Heart right ventricle (tissue), 16 donors: ENCODE data around the gene MAGEB10. TPM values are rescaled to one million over a fixed set of nuclear protein-coding genes. Genes with fewer than 3 reads are reported as not detected.
"Not testable (repeated sequence)": the region's sequence is repeated elsewhere in the genome, so short reads cannot be mapped to it uniquely, and the experiment has no call there.

Experiments
- ATAC-seq, 8 donors: fragments of 200-7000 bp; cut with Tn5 transposase; one replicate each; pipeline ENCODE4 v1.9.1; 2020; ENCODE audit warnings: mild to moderate bottlenecking in 8 of 8, moderate library complexity in 8 of 8, moderate number of reproducible peaks in 1 of 8
- DNase-seq, 2 donors: peaks; one replicate each; pipeline ENCODE4 v3.0.0-alpha.2; 2020
- H3K27ac ChIP-seq, 10 donors: fragments of 200-600 bp; sonication (generic) in 2 of 10; one replicate each; pipeline versions ENCODE4 v1.5.0 to v1.8.0; 2020 to 2022; ENCODE audit warnings: mild to moderate bottlenecking in 3 of 10
- H3K27me3 ChIP-seq, 7 donors: fragments of 200-600 bp; one replicate each; pipeline ENCODE4 v1.8.0; 2021 to 2022; ENCODE audit warnings: mild to moderate bottlenecking in 2 of 7
- H3K36me3 ChIP-seq, 9 donors: fragments of 200-600 bp; sonication (generic) in 1 of 9; one replicate each; pipeline versions ENCODE4 v1.5.0 to v1.8.0; 2020 to 2022; ENCODE audit warnings: mild to moderate bottlenecking in 2 of 9
- H3K4me1 ChIP-seq, 9 donors: fragments of 200-600 bp; sonication (generic) in 1 of 9; one replicate each; pipeline versions ENCODE4 v1.5.0 to v1.8.0; 2020 to 2022; ENCODE audit warnings: mild to moderate bottlenecking in 4 of 9
- H3K4me3 ChIP-seq, 10 donors: fragments of 200-600 bp; sonication (generic) in 2 of 10; one replicate each; pipeline versions ENCODE4 v1.5.0 to v1.8.0; 2020 to 2022; ENCODE audit warnings: mild to moderate bottlenecking in 7 of 10, moderate library complexity in 2 of 10
- H3K9me3 ChIP-seq, 11 donors: fragments of 200-600 bp in 10 of 11; sonication (generic) in 2 of 11; one replicate each; pipeline versions ENCODE4 v1.5.0 to v1.8.0; 2013 to 2022; ENCODE audit warnings: mild to moderate bottlenecking in 2 of 11, control low read depth in 1 of 11, moderate library complexity in 1 of 11
- WGBS, 2 donors: extraction: QIAGEN DNeasy Blood & Tissue Kit; methylation state at CpG; one replicate each; pipeline ENCODE4 v1.1.7; 2013; ENCODE audit warnings: inconsistent platforms in 1 of 2; 5-methylcytosine and 5-hydroxymethylcytosine counted together
- intact Hi-C, 10 donors: fragments of 100-400 bp; cut with DNase I; formaldehyde crosslinking; loops; one replicate each; pipeline versions ENCODE4 v1.11.1 to v1.14.2; 2022
- polyA plus RNA-seq, 2 donors: library from polyadenylated mRNA; stranded (reverse); fragments of 200-250 nt; gene quantifications; one replicate each; pipeline ENCODE4 v1.2.3, GENCODE V29; 2013
- total RNA-seq, 10 donors: library from RNA; stranded (reverse); fragmentation: NEBNext Ultra II Directional in 3 of 10; extraction: Animal tissue kit (Norgen Biotek cat#: 25700) in 3 of 10; gene quantifications; one replicate each; pipeline versions ENCODE4 v1.2.1 to v1.2.4, GENCODE V29; 2021 to 2023
- TF ChIP-seq, protein P1 (sequence below), 9 donors: fragments of 200-600 bp; sonication (generic) in 2 of 9; IDR thresholded peaks; one replicate each; pipeline versions ENCODE4 v1.5.0 to v1.8.0; 2021 to 2022; ENCODE audit warnings: antibody characterized with exemption in 9 of 9, mild to moderate bottlenecking in 5 of 9, moderate library complexity in 1 of 9
- donor health status: Arrhythmogenic right ventricular cardiomyopathy.
- donor health status: ischemic (EF 13 %, LVEDD 7.1; RV severe dilation, severe dysfunction).
- donor health status: healthy with polysubstance abuse.
- donor health status: DM: no; HTN: yes; CAD: no.
- donor health status: DM: no; HTN: no; CAD: no.
- donor health status: ischemic (EF 25% LVEDD 6.9; RV normal size, moderate dysfunction).
- donor health status: ischemic (EF 25% LVEDD 5.7; RV mildly dilated, moderate dysfunction).
- donor health status: healthy.
- donor health status: DM: yes; HTN: yes; CAD: no.
- donor health status: Ischemic cardiomyopathy.
- donor health status: ischemic (EF 35%, LVEDD 5.7; RV mildly dilated, moderate dysfunction).
- donor health status: nonischemic (EF 11% LVEDD 7.7; RV severe dilation, severe dysfunction).
- donor health status: DM: yes; HTN: yes; CAD: no.
- donor health status: PGD.
- donor health status: ischemic (EF 29% LVEDD 5.4; RV normal size, mild dysfunction).
- donor health status: nonischemic (EF 23%, LVEDD 6.1; RV moderate dilation, normal function).

MAGEB10 gene
- total and polyA plus RNA-seq, 12 donors: not detected

GRCh38 chrX:27796640-27797257 is 11.0 kb upstream of the MAGEB10 start:
- intact Hi-C loops: no loop called here

GRCh38 chrX:27797575-27797974 is 10.2 kb upstream of the MAGEB10 start:
- ATAC-seq: no peak
- intact Hi-C loops: no loop called here
- WGBS, 2 donors: 48 to 52% methylated on average over 1 of the region's 1 CpG

More at GRCh38 chrX:27796640-27797257, 11.0 kb upstream of the MAGEB10 start:
- DNase-seq (no peak), ATAC-seq (no peak)
- Histone ChIP-seq H3K4me3 (no peak overlapping the region), H3K27me3 (no peaks in the 10 kb centered on the region), H3K9me3 (no peaks in the 10 kb centered on the region), H3K36me3 (no peaks in the 10 kb centered on the region), H3K4me1 (no peaks in the 10 kb centered on the region), H3K27ac (no peak overlapping the region)
- TF ChIP-seq, protein P1, sequence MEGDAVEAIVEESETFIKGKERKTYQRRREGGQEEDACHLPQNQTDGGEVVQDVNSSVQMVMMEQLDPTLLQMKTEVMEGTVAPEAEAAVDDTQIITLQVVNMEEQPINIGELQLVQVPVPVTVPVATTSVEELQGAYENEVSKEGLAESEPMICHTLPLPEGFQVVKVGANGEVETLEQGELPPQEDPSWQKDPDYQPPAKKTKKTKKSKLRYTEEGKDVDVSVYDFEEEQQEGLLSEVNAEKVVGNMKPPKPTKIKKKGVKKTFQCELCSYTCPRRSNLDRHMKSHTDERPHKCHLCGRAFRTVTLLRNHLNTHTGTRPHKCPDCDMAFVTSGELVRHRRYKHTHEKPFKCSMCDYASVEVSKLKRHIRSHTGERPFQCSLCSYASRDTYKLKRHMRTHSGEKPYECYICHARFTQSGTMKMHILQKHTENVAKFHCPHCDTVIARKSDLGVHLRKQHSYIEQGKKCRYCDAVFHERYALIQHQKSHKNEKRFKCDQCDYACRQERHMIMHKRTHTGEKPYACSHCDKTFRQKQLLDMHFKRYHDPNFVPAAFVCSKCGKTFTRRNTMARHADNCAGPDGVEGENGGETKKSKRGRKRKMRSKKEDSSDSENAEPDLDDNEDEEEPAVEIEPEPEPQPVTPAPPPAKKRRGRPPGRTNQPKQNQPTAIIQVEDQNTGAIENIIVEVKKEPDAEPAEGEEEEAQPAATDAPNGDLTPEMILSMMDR (IDR thresholded peaks at IDR 0.05): no peak
- WGBS, 2 donors: 63 to 91% methylated on average over 6 of the region's 6 CpGs

GRCh38 chrX:27808226-27808625 is 436 bp downstream of the MAGEB10 start:
- Histone ChIP-seq H3K4me3 (no peak overlapping the region), H3K27ac (no peak overlapping the region), H3K27me3 (no peaks in the 10 kb centered on the region), H3K36me3 (no peaks in the 10 kb centered on the region), H3K4me1 (no peaks in the 10 kb centered on the region), H3K9me3 (peaks cover 0 to 15% (median 0%) of the 10 kb centered on the region in 11 donors)
- intact Hi-C loops: no loop called here
- ATAC-seq (no peak), DNase-seq (no peak)
- TF ChIP-seq, protein P1 (IDR thresholded peaks at IDR 0.05): no peak
- WGBS, 2 donors: 96% methylated on average over 14 of the region's 14 CpGs

More at GRCh38 chrX:27797575-27797974, 10.2 kb upstream of the MAGEB10 start:
- Histone ChIP-seq H3K4me3 (no peak overlapping the region), H3K36me3 (no peaks in the 10 kb centered on the region), H3K27ac (no peak overlapping the region), H3K4me1 (no peaks in the 10 kb centered on the region), H3K27me3 (no peaks in the 10 kb centered on the region), H3K9me3 (no peaks in the 10 kb centered on the region)
- TF ChIP-seq, protein P1 (IDR thresholded peaks at IDR 0.05): no peak
- DNase-seq: no peak

- DNase-seq, H3K27me3 ChIP-seq, H3K4me3 ChIP-seq, intact Hi-C loops, H3K27ac ChIP-seq, H3K4me1 ChIP-seq, H3K36me3 ChIP-seq, ATAC-seq: not testable (repeated sequence)
- 99 to 100% methylated on average over 10 to 26 of the region's 50 CpGs for WGBS, 2 donors
- peaks cover 0 to 15% (median 0%) of the 10 kb centered on the region in 11 donors for H3K9me3 ChIP-seq
Observed at GRCh38 chrX:27808991-27809859, 1.4 kb downstream of the MAGEB10 start.
